Suppressor macrophage (primary cell): ENCODE results near the gene TMEM88.
A peak's percentile ranks its signal among the peaks of the same experiment; 100 is the strongest.

Source experiments
- DNase-seq, 4 experiments: peaks; one replicate each; pipeline ENCODE4 v3.0.0-alpha.2; 2020 to 2022
- total RNA-seq, 17 experiments: gene quantifications; one replicate each; lab custom pipeline; 2026; ENCODE audit warnings: mixed read lengths in 6 of 17, inconsistent platforms in 3 of 17; lab: John Stamatoyannopoulos, UW

Gene TMEM88, protein sequence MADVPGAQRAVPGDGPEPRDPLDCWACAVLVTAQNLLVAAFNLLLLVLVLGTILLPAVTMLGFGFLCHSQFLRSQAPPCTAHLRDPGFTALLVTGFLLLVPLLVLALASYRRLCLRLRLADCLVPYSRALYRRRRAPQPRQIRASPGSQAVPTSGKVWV
- total RNA-seq: 0.24 to 6.0 (median 0.88) reads per million in 17 experiments

DNA sequence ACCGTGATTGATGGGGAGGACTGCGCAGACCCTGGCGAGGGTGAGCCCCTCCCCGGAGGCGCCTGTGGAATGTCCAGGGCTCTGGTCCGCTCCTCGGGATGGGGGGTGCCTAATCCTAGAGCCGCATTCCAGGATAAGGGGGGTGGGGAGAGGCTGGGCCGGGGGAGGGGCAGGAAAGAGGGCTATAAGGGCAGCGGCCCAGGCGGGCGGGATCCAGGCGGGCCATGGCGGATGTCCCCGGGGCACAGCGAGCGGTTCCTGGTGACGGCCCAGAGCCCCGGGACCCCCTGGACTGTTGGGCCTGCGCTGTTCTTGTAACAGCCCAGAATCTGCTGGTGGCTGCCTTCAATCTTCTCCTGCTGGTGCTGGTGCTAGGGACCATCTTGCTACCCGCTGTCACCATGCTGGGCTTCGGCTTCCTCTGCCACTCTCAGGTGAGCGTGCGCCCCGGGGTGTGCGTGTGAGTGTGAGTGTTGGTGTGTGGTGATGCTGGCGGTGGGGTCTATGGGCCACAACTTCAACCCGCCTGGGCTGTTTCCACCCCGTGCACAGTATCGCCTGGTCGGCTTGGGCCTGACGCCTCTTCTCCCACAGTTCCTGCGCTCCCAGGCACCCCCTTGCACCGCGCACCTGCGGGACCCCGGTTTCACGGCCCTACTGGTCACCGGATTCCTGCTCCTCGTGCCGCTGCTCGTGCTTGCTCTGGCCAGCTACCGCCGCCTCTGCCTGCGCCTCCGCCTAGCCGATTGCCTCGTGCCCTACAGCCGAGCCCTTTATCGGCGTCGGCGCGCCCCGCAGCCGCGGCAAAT, at the start of gene TMEM88:
Gene TMEM88, plus strand, starts transcription at position 216 of the 809 bp plus-strand sequence. Its CDS starts 9 bp downstream, at position 225.
- no peak for DNase-seq

DNA sequence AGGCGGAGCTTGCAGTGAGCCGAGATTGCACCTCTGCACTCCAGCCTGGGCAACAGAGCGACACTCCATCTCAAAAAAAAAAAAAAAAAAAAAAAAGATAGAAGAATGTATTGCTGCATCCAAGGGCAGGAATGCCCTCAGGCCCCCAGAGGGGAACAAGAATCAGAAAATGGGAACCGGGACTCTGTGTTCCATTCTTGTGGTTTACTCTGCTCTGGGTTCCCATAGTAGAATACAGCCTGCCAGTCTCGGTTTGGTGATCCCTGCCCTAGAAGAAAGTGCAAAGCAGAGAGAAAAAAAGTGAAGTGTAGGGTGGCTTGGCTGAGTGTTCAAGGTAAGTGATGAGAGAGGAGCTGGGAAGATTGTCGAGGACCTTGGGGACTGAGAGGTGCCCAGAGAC, 48.3 kb upstream of the TMEM88 start:
- DNase-seq: peak; percentile 45 to 71 (median 62)

DNA sequence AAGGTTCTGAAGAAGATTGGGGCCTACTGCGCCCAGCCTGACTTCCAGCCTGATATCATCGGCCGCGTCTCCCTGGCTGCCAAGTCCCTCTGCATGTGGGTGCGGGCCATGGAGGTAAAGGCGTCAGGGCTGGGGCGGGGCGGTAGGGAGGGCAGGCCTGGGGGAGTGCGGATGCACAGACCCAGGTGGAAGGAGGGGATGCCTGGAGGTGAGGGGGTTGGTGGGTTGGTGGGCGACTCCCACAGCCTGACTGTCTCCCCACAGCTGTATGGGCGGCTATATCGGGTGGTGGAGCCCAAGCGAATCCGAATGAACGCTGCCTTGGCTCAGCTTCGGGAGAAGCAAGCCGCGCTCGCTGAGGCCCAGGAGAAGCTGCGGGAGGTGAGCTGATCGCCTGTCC, 47.7 kb upstream of the TMEM88 start:
- DNase-seq: no peak

DNA sequence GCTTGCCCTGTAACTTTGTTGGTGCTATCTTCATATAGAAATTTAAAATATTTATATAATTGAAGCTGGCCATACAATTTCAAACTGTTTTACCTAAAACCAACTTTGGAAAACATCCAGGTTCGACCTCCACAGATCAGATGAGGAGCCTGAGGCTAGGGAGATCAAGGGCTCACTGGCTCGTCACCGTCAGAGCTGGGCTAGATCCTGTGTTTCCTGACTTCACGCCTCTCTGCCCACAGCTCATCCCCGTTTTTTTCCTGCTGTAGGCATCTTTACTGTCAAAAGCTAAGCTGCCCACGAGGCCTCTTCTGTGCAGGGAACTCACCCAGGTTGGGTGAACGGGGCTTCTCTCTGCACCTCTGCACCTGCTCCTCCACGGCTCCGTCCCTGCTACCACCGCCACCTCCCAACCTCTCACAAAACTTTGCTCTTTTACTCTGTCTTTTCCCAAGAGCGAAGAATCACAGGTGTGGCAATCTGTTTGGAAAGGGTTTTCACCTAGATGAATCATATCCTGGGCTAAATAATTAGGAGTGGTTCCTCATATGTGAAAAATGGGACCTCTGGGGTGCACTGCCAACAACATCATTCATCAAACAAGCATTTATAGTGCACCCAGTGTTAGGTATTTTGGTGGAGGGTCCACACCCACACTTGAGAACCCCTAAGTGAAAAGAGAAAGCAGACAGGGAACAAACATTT, 45.6 kb upstream of the TMEM88 start:
- no peak for DNase-seq

DNA sequence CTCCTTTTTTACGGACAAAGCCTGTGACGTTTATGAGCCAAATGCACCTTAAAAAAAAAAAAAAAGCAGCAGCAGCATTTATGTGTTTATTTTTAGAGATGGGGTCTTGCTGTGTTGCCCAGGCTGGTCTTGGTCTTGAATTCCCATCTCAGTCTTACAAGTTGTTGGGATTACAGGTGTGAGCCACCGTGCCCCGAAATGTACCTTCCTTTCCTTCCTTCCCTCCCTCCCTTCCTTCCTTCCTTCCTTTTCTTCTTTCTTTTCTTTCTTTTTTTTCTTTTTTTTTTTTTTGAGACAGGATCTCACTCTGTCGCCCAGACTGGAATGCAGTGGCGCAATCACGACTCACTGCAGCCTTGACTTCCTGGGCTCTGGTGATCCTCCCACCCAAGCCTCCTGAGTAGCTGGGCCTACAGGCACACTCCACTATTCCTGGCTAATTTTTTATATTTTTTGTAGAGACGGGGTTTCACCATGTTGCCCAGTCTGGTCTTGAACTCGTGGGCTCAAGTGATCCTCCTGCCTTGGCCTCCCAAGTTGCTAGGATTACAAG, 45.0 kb upstream of the TMEM88 start:
- peak in 3 of 4 experiments; percentile 25 to 45 (median 27) for DNase-seq

DNA sequence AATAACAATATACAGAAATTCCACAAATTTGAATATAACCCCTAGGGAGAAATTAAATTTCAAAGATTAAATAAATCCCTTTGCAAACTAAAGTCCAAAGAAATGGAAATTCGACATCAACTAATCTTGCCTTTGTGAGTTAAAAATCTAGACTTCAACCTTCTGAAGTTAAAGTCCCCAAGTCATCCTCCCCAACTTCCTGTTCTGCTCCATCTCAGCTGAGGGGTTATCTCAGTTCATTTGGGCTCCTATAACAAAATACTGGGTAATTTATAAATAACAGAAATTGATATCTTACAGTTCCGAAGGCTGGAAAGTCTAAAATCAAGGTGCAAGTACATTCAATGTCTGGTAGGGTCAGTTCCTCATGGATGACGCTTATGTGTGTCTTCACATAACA, 43.6 kb upstream of the TMEM88 start:
- DNase-seq: peak; percentile 10 to 55 (median 40)

DNA sequence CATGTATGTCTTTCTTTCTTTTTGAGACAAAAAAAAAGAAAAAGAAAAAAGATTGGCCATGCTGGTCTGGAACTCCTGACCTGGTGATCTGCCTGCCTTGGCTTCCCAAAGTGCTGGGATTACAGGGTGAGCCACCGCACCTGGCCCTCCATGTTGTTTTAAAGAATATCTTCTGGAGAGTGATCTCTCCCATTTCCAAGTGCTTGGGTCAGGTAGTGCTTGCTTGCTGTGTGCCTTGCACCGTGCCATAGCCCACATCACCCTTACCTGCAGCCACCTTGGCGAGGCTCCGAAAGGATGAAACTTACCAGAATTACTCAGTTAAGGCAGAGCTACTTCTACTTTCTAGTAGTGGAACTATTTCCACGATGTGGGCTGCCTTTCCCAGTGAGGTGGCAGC, 39.9 kb upstream of the TMEM88 start:
- no peak for DNase-seq

DNA sequence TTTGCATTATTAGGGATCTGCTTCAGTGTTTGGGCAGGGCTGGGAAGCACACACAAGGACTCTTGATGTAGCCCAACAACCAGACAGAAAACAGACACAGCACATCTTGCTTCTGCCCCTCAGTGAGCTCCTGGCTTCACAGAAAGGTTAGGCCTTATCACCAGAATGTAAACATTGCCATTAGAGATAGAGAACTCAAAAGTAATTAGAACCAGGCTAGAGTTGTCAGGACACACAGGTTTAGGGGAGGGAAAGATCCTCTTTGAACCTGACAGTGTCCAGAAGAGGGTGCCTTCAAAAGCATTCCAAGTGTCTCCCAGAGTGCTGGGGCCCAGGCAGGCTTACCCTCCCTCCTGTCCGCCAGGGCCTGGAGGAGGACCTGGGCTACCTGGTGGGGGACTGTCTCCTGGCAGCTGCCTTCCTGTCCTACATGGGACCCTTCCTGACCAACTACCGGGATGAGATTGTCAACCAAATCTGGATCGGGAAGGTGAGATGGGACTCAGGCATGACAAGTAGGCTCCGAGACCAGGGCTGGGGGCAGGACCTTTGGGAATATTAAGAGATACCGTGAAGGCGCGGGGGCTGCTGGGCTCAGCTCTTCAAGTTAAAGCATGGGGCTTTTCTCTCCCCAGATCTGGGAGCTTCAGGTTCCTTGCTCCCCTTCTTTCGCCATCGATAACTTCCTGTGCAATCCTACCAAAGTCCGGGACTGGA, 37.8 kb upstream of the TMEM88 start:
- no peak for DNase-seq

DNA sequence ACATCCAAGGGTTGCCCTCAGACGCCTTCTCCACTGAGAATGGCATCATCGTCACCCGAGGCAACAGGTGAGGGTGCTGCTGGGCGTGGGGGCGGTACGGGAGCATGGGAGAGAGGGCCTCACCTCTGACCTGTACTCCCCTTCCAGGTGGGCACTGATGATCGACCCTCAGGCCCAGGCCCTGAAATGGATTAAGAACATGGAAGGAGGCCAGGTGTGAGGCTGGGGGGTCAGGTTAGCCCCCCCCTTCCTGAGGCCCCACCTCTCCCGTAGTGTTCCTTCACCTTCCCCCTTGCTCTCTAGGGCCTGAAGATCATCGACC, 37.3 kb upstream of the TMEM88 start:
- no peak for DNase-seq

DNA sequence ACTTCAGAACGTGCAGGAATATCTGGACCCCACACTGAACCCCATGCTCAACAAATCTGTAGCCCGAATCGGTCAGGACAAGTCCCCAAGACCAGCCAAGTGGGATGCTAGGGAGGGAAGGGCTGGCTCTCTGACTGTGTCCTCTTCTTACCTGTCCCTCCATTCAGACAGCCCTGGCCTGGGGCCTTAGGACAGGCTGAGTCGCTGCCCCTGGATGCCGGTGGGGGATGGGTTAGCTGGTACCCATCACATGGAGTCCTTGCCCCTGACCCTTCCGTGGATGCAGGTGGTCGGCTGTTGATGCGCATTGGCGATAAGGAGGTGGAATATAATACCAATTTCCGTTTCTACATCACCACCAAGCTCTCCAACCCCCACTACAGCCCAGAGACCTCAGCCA, 36.8 kb upstream of the TMEM88 start:
- DNase-seq: no peak

DNA sequence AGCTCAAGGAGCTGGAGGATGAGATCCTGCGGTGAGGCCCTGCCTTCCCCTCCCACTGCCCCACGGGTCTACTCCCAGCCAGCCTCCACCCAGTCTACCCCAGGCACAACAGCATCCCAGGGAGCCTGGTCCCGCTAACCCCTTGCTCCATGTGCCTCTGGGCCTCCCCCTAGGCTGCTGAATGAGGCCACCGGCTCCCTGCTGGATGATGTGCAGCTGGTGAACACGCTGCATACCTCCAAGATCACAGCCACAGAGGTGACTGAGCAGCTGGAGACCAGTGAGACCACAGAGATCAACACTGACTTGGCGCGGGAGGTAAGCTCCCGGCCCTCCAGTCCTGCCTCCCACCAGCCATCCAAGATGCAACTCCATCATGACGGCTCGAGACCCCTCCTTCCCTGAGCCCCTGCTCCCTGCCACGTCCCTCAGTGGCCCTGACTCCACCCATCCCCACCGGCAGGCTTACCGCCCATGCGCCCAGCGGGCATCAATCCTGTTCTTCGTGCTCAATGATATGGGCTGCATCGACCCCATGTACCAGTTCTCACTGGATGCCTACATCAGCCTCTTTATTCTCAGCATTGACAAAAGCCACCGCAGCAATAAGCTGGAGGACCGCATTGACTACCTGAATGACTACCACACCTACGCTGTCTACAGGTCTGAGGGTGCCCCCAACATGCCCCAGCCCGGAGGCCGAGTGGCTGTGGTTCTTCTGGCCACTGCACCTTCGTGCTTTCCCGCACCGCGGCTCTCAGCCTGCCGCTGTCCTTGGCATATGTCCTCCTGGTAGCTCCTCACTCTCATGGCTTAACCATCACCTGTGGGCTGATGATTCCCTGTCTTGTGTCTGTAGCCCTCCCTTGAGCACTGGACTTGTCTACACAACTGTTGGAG, 35.9 kb upstream of the TMEM88 start:
- no peak for DNase-seq

DNA sequence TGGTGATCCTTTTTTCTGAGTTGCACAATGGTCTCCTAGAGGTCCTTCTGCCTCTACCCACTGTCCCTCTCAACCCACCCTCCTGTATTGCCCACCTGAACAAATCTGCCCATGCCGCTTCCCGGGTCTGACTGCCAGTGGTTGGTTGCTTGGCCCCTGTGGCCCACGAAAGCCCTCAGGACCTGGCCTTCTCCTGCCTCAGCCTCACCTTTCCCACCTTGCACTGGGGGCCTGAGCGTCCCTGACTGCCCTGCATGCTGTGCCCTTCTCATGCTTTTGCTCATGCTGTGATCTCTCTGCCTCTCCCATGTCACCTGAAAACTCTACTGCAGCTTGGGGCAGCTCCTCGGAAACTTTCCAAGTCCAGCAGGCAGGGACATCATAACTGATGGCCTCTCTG, 34.6 kb upstream of the TMEM88 start:
- no peak for DNase-seq

DNA sequence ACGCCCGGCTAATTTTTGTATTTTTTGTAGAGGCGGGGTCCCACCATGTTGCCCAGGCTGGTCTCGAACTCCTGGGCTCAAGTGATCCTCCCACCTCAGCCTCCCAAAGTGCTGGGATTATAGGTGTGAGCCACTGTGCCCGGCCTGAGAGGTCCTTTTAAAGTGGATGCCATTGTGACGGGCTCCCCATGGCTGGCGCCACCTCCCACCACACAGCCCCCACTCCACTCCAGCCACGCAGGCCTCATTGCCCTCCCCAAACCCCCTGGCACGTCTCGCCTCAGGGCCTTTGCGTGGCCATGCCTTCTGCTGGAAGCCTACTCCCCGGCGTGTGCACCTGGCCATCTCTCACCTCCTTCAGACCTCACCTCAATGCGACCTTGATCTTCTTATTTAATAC, 32.7 kb upstream of the TMEM88 start:
- DNase-seq: no peak

DNA sequence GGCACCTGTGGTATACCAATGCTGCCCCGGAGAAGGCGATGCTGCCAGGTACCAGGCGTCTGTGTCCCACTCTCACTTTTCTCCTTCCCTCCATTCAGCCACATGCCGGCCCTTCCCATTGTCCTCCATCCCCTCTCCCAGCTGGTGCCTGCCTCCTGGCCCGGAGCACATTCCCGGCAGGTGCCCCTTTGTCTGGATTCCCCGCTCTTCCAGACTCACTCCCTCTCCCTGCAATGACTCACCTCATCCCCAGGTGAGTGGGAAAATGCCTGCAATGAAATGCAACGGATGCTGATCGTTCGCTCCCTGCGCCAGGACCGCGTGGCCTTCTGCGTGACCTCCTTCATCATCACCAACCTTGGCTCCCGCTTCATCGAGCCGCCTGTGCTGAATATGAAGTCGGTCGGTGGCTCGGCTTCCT, 31.3 kb upstream of the TMEM88 start:
- no peak for DNase-seq

DNA sequence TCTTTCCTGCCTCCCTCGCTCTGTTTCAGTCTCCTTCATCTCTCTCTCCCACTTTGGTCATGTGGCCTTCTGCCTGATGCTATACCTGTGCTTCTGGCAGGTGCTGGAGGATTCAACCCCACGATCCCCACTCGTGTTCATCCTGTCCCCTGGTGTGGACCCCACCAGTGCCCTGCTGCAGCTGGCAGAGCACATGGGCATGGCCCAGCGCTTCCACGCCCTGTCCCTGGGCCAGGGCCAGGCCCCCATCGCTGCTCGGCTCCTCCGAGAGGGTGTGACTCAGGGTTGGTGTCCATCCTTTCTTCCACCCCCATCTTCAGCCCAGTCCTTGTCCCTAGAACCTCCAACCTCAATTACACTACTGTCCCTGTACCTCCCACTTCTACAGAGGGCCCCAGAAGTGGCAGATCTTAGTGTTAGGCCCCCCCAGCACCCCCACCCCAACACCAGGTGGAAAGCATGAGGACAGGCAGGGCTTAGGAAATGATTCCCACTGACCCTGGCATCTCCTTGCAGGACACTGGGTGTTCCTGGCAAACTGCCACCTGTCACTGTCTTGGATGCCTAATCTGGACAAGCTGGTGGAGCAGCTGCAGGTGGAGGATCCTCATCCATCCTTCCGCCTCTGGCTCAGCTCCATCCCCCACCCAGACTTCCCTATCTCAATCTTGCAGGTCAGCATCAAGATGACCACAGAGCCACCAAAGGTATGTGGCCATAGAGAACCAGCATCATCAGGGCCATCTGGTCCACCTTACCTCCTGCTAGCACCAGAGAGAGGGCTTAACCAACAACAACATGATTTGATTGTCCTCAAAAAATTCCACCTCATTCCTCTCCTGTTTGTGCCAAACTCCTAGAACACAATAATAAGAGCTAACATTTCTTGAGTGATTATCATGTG, 30.6 kb upstream of the TMEM88 start:
- no peak for DNase-seq

DNA sequence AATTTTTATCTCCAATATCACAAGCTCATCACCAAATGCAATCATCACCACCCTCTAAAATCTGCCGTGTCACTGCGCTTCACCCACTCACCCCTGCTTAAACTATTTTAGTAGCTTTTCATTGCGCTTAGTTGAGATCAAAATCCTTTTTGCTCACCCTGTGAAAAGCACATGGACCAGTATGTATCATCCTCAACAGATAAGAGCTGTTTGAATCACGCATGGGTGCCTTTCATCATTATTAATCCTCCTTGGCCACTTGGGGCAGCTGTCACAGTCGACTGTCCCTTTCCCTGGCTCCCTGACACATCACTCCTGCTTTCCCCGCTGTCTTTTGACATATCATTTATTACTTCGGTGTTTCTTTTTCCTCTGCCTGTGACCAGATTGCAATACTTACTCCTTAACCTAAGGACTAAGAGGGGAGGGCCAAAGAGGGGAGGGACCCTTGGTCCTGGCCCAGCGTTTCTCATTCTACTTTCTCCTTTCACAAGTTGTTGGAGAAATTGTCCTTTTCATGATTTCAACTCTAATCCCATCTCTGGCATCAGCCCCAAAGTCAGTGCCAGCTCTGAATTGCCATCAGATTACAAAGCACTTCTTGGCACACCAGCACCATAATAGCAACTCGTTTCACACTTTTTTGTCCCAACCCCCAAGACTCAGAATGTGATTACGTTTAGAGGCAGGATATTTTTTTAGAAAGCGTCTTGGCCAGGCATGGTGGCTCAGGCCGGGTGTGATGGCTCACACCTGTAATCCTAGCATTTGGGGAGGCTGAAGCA, 29.5 kb upstream of the TMEM88 start:
- DNase-seq: peak; percentile 11 to 45 (median 42)

DNA sequence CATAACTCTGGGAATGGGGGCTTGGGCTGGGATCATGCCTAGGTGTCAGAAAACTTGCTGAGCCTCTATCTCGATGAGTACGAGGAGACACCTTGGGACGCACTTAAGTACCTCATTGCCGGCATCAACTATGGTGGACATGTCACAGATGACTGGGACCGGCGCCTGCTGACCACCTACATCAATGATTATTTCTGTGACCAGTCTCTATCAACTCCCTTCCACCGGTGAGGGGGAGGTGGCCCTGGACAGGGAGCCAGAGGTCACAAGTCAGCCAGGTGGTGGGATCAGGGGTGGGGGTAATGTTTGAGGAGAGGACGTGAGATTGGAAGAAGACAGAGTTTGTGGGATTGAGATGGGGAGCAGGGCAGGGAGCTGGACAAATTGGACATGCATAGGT, 24.2 kb upstream of the TMEM88 start:
- DNase-seq: no peak

DNA sequence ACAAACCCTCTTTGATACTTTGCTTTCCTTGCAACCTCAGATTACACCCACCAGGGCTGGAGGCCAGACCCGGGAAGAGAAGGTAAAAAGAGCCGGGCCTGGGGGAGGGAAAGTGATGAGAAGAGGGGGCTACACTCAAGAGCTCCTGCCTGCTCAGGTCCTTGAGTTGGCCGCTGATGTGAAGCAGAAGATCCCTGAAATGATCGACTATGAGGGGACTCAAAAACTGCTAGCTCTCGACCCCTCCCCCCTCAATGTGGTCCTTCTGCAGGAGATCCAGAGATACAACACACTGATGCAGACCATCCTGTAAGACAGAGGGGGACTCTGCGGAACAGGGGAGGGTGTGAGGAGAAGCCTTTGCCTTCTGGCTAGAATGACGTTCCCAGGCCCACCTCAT, 23.6 kb upstream of the TMEM88 start:
- DNase-seq: no peak

DNA sequence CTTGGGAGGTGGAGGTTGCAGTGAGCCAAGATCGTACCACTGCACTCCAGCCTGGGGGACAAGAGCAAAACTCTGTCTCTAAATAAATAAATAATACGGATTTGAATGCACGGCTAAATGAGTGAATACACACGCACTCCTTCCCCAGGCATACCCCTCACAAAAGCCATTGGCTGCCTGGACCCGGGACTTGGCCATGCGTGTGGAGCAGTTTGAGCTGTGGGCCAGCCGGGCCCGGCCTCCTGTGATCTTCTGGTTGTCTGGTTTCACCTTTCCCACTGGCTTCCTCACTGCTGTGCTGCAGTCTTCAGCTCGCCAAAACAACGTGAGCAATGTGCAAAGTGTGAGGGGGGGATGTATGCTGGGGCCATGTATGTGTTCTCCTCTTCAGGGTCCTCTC, 22.4 kb upstream of the TMEM88 start:
- DNase-seq: no peak
